ENCODE results near the gene NIPAL3.

DNA sequence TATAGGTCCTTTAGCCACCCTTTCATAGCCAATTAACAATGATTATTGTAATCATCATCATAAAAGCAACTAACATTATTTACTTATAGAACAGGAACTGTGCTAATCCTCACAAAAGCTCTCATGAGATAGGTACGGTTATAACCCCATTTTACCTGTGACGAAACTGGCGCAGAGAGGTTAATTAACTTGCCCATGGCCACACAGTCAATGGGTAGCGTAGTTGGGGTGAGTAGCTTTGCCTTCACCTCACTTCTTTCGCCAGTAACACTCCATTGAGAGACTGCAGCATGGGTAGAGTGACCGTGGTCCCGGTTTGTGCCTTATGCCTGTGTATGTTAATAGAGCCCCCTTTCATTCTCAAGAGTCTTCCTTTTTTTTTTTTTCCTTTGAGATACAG, 10.3 kb downstream of the NIPAL3 start:
- TF ChIP-seq CTCF (IDR thresholded peaks at IDR 0.05) (no peak), FOXK1 (CRISPR knock-in tag; IDR thresholded peaks at IDR 0.05) (no peak)
- TF ChIP-seq, protein P1, sequence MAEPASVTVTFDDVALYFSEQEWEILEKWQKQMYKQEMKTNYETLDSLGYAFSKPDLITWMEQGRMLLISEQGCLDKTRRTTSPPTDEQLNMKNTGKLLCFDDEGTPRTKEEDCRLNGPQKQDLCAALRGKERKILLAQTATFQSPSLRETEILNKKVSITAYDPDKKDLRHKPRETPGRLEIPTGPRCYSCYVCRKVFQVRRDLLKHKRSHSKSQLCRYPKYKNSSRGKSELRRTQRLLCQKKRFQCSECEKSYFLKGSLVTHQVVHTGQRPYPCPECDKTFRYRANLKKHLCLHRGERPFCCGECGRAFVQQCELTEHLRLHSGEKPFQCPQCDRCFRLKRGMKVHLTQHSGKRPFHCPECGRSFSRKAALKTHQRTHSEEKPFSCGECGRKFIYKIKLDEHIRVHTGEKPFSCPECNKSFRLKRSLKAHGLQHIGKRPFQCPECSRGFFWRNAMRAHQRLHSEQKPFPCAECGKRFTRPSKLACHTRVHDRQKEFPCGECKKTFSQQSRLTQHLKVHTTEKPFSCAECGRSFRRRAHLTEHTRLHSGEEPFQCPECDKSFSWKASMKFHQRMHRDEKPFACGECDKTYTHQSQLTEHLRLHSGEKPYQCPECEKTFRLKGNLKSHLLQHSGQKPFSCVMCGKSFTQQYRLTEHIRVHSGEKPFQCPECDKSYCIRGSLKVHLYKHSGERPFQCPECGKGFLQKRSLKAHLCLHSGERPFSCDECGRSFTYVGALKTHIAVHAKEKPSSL (CRISPR knock-in tag; conservative IDR thresholded peaks at IDR 0.05): no peak
- TF ChIP-seq, protein P2, sequence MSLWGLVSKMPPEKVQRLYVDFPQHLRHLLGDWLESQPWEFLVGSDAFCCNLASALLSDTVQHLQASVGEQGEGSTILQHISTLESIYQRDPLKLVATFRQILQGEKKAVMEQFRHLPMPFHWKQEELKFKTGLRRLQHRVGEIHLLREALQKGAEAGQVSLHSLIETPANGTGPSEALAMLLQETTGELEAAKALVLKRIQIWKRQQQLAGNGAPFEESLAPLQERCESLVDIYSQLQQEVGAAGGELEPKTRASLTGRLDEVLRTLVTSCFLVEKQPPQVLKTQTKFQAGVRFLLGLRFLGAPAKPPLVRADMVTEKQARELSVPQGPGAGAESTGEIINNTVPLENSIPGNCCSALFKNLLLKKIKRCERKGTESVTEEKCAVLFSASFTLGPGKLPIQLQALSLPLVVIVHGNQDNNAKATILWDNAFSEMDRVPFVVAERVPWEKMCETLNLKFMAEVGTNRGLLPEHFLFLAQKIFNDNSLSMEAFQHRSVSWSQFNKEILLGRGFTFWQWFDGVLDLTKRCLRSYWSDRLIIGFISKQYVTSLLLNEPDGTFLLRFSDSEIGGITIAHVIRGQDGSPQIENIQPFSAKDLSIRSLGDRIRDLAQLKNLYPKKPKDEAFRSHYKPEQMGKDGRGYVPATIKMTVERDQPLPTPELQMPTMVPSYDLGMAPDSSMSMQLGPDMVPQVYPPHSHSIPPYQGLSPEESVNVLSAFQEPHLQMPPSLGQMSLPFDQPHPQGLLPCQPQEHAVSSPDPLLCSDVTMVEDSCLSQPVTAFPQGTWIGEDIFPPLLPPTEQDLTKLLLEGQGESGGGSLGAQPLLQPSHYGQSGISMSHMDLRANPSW (CRISPR knock-in tag; conservative IDR thresholded peaks at IDR 0.05; ENCODE audit: low read depth): no peak
- TF ChIP-seq, protein P3, sequence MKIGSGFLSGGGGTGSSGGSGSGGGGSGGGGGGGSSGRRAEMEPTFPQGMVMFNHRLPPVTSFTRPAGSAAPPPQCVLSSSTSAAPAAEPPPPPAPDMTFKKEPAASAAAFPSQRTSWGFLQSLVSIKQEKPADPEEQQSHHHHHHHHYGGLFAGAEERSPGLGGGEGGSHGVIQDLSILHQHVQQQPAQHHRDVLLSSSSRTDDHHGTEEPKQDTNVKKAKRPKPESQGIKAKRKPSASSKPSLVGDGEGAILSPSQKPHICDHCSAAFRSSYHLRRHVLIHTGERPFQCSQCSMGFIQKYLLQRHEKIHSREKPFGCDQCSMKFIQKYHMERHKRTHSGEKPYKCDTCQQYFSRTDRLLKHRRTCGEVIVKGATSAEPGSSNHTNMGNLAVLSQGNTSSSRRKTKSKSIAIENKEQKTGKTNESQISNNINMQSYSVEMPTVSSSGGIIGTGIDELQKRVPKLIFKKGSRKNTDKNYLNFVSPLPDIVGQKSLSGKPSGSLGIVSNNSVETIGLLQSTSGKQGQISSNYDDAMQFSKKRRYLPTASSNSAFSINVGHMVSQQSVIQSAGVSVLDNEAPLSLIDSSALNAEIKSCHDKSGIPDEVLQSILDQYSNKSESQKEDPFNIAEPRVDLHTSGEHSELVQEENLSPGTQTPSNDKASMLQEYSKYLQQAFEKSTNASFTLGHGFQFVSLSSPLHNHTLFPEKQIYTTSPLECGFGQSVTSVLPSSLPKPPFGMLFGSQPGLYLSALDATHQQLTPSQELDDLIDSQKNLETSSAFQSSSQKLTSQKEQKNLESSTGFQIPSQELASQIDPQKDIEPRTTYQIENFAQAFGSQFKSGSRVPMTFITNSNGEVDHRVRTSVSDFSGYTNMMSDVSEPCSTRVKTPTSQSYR (CRISPR knock-in tag; IDR thresholded peaks at IDR 0.05): no peak
- TF ChIP-seq, protein P4, sequence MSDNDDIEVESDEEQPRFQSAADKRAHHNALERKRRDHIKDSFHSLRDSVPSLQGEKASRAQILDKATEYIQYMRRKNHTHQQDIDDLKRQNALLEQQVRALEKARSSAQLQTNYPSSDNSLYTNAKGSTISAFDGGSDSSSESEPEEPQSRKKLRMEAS (CRISPR knock-in tag; IDR thresholded peaks at IDR 0.05): no peak
